GM23338 (cell line): ENCODE results near the gene TMSB4X. TPM values are rescaled to one million over a fixed set of nuclear protein-coding genes. Genes with fewer than 3 reads are reported as not detected.

ENCODE experiments used
- ATAC-seq: fragments of 200-7000 bp; cut with Tn5 transposase; 3 replicates; pipeline ENCODE4 v1.9.1; 2020
- DNase-seq: peaks from one replicate; pipeline ENCODE4 v3.0.0-alpha.2; 2015; ENCODE audit warnings: low spot score
- H2AFZ ChIP-seq: fragments of 200-600 bp; sonication (generic); 2 replicates; pipeline ENCODE4 v1.8.0; 2016; ENCODE audit warnings: antibody characterized with exemption, mild to moderate bottlenecking, moderate library complexity
- H3F3A ChIP-seq: fragments of 200-600 bp; sonication (generic); replicated peaks from 2 replicates; pipeline ENCODE4 v1.8.0; 2017; ENCODE audit warnings: antibody characterized with exemption, mixed run types, low read depth
- H3K27ac ChIP-seq: fragments of 200-600 bp; sonication (generic); 2 replicates; pipeline ENCODE4 v1.6.1; 2016; ENCODE audit warnings: low read depth
- H3K27me3 ChIP-seq: fragments of 200-600 bp; sonication (generic); 2 replicates; pipeline ENCODE4 v1.8.0; 2016; ENCODE audit warnings: mild to moderate bottlenecking, mixed run types, moderate library complexity; ENCODE audit not compliant: insufficient read depth
- H3K36me3 ChIP-seq: fragments of 200-600 bp; sonication (generic); 2 replicates; pipeline ENCODE4 v1.8.0; 2016; ENCODE audit warnings: mild to moderate bottlenecking; ENCODE audit not compliant: insufficient read depth
- H3K4me1 ChIP-seq: fragments of 200-600 bp; sonication (generic); 2 replicates; pipeline ENCODE4 v1.8.0; 2016; ENCODE audit warnings: mild to moderate bottlenecking, moderate library complexity; ENCODE audit not compliant: insufficient read depth
- H3K4me2 ChIP-seq: fragments of 200-600 bp; sonication (generic); 2 replicates; pipeline ENCODE4 v1.7.1; 2017; ENCODE audit warnings: mixed run types
- H3K4me3 ChIP-seq: fragments of 200-600 bp; sonication (generic); 2 replicates; pipeline ENCODE4 v1.6.1; 2016; ENCODE audit warnings: mixed run types
- H3K79me2 ChIP-seq: fragments of 200-600 bp; sonication (generic); replicated peaks from 2 replicates; pipeline ENCODE4 v1.8.0; 2017; ENCODE audit warnings: mild to moderate bottlenecking; ENCODE audit not compliant: insufficient read depth
- H3K9me2 ChIP-seq: fragments of 200-600 bp; sonication (generic); 2 replicates; pipeline ENCODE4 v1.8.0; 2017; ENCODE audit not compliant: insufficient read depth
- H4K20me1 ChIP-seq: fragments of 200-600 bp; sonication (generic); replicated peaks from 2 replicates; pipeline ENCODE4 v1.8.0; 2017; ENCODE audit warnings: mild to moderate bottlenecking; ENCODE audit not compliant: insufficient read depth
- H3K27ac Mint-ChIP-seq: 2 replicates; pipeline ENCODE4 v1.8.0; 2020; ENCODE audit warnings: inconsistent platforms, mild to moderate bottlenecking, moderate library complexity, mixed read lengths
- H3K27me3 Mint-ChIP-seq: 3 replicates; pipeline ENCODE4 v1.8.0; 2022; ENCODE audit warnings: low read depth, mild to moderate bottlenecking, moderate library complexity, mixed read lengths, inconsistent platforms; ENCODE audit not compliant: insufficient read depth, poor library complexity
- H3K36me3 Mint-ChIP-seq: 3 replicates; pipeline ENCODE4 v1.8.0; 2021; ENCODE audit warnings: low read depth, mild to moderate bottlenecking, inconsistent platforms, moderate library complexity, mixed read lengths
- H3K4me1 Mint-ChIP-seq: 3 replicates; pipeline ENCODE4 v1.8.0; 2020; ENCODE audit warnings: mild to moderate bottlenecking, inconsistent platforms, mixed read lengths
- H3K4me3 Mint-ChIP-seq: 3 replicates; pipeline ENCODE4 v1.8.0; 2021; ENCODE audit warnings: moderate library complexity, mild to moderate bottlenecking, inconsistent platforms, mixed read lengths
- H3K9me3 Mint-ChIP-seq: 3 replicates; pipeline ENCODE4 v1.8.0; 2020; ENCODE audit warnings: moderate library complexity, mild to moderate bottlenecking, inconsistent platforms, mixed read lengths
- CREB1 ChIP-seq: fragments of 250-450 bp; sonication (Bioruptor Pico); IDR thresholded peaks from 2 replicates; pipeline ENCODE4 v1.5.0; 2020; ENCODE audit warnings: low read depth, mild to moderate bottlenecking, moderate library complexity
- CTCF ChIP-seq, 2 experiments: fragments of 200-600 bp in 1 of 2; sonication (generic) in 1 of 2; conservative IDR thresholded peaks; 2 replicates each; pipeline versions ENCODE4 v1.5.1 to v1.6.1; 2016 to 2017; ENCODE audit warnings: antibody characterized with exemption in 2 of 2, low read depth in 2 of 2, mild to moderate bottlenecking in 2 of 2, moderate library complexity in 1 of 2
- ETS1 ChIP-seq: IDR thresholded peaks from 2 replicates; pipeline ENCODE4 v1.6.1; 2016; ENCODE audit warnings: antibody characterized with exemption
- EZH2 ChIP-seq: fragments of 200-600 bp; sonication (generic); IDR thresholded peaks from one replicate; pipeline ENCODE4 v1.8.0; 2017; ENCODE audit warnings: antibody characterized with exemption, mild to moderate bottlenecking, low read depth; ENCODE audit not compliant: unreplicated experiment
- EZH2phosphoT487 ChIP-seq: fragments of 200-600 bp; sonication (generic); IDR thresholded peaks from one replicate; pipeline ENCODE4 v1.8.1; 2018; ENCODE audit warnings: antibody characterized with exemption; ENCODE audit not compliant: unreplicated experiment
- JUNB ChIP-seq: IDR thresholded peaks from one replicate; pipeline ENCODE4 v1.6.1; 2016; ENCODE audit warnings: antibody characterized with exemption; ENCODE audit not compliant: unreplicated experiment
- NANOG ChIP-seq: IDR thresholded peaks from 2 replicates; pipeline ENCODE4 v1.6.1; 2016; ENCODE audit warnings: antibody characterized with exemption, borderline replicate concordance
- POLR2AphosphoS5 ChIP-seq: IDR thresholded peaks from 2 replicates; pipeline ENCODE4 v1.6.1; 2016; ENCODE audit warnings: antibody characterized with exemption, low read depth
- REST ChIP-seq: IDR thresholded peaks from one replicate; pipeline ENCODE4 v1.6.1; 2018; ENCODE audit warnings: antibody characterized with exemption; ENCODE audit not compliant: unreplicated experiment
- STAT1 ChIP-seq: IDR thresholded peaks from one replicate; pipeline ENCODE4 v1.6.1; 2016; ENCODE audit warnings: antibody characterized with exemption; ENCODE audit not compliant: unreplicated experiment
- ZNF114 ChIP-seq: fragments of 250-450 bp; sonication (Bioruptor Pico); IDR thresholded peaks from 2 replicates; pipeline ENCODE4 v1.5.0; 2020; ENCODE audit warnings: mild to moderate bottlenecking, moderate library complexity
- ZNF331 ChIP-seq: fragments of 250-450 bp; sonication (Bioruptor Pico); IDR thresholded peaks from 2 replicates; pipeline ENCODE4 v1.5.0; 2020; ENCODE audit warnings: low read depth, mild to moderate bottlenecking, moderate library complexity
- polyA plus RNA-seq: library from polyadenylated mRNA; unstranded; fragments of >200 nt; fragmentation: Nextera tagmentation; extraction: Ambion mirVana; gene quantifications from 2 replicates; pipeline ENCODE4 v1.2.1, GENCODE V29; 2016
- total RNA-seq: library from RNA; depleted of rRNA; stranded (reverse); fragments of >200 nt; shearing (Covaris generic); gene quantifications from 2 replicates; pipeline ENCODE4 v1.2.3, GENCODE V29; 2014

The TMSB4X gene
- total and polyA plus RNA-seq, 2 experiments from 2014 or later, result 999 to 6,191 TPM

GRCh38 chrX:12949205-12949926, 25.5 kb upstream of the TMSB4X start:
- Histone ChIP-seq H3F3A (no peaks in the 10 kb centered on the region), H2AFZ (no peak overlapping the region), H3K27me3 (no peaks in the 10 kb centered on the region), H3K4me3 (no peak overlapping the region), H3K27ac (no peak overlapping the region), H3K4me2 (no peak overlapping the region), H3K36me3 (no peaks in the 10 kb centered on the region), H3K9me2 (no peaks in the 10 kb centered on the region), H4K20me1 (no peaks in the 10 kb centered on the region), H3K79me2 (no peaks in the 10 kb centered on the region), H3K4me1 (peaks cover 5% of the 10 kb centered on the region; the same call in 1 of the 2 replicates)
- Mint-ChIP-seq H3K27me3 (peaks cover 2% of the 10 kb centered on the region), H3K4me3 (no peak overlapping the region), H3K4me1 (peaks cover 13% of the 10 kb centered on the region), H3K36me3 (no peaks in the 10 kb centered on the region; the same call in 2 of the 3 replicates), H3K9me3 (no peaks in the 10 kb centered on the region; the same call in 2 of the 3 replicates), H3K27ac (no peak overlapping the region)
- TF ChIP-seq CREB1 (CRISPR knock-in tag) (no peak), POLR2AphosphoS5 (no peak), ZNF331 (no peak), EZH2 (no peak), EZH2phosphoT487 (no peak), NANOG (no peak), CTCF (conservative IDR thresholded peaks at IDR 0.05; ENCODE audit: low read depth in 2 of 2) (no peak)
- no peak for DNase-seq
- no peak for ATAC-seq

GRCh38 chrX:12949927-12950656, 24.8 kb upstream of the TMSB4X start:
- no peaks in the 10 kb centered on the region for H3K27me3 ChIP-seq
- H3K79me2 ChIP-seq, result no peaks in the 10 kb centered on the region
- no peak overlapping the region for H3K27ac ChIP-seq
- no peaks in the 10 kb centered on the region for H3K9me2 ChIP-seq
- H3K4me2 ChIP-seq, result no peak overlapping the region
- H3F3A ChIP-seq, result no peaks in the 10 kb centered on the region
- no peak for ATAC-seq
- Mint-ChIP-seq H3K9me3 (no peaks in the 10 kb centered on the region; the same call in 2 of the 3 replicates), H3K4me3 (no peak overlapping the region), H3K27me3 (peaks cover 2% of the 10 kb centered on the region), H3K4me1 (peaks cover 12% of the 10 kb centered on the region), H3K36me3 (no peaks in the 10 kb centered on the region; the same call in 2 of the 3 replicates), H3K27ac (no peak overlapping the region)
- peaks cover 5% of the 10 kb centered on the region; the same call in 1 of the 2 replicates for H3K4me1 ChIP-seq
- no peak for DNase-seq
- H4K20me1 ChIP-seq, result no peaks in the 10 kb centered on the region
- no peak overlapping the region for H2AFZ ChIP-seq
- no peaks in the 10 kb centered on the region for H3K36me3 ChIP-seq
- H3K4me3 ChIP-seq, result no peak overlapping the region
- TF ChIP-seq CTCF (conservative IDR thresholded peaks at IDR 0.05; ENCODE audit: low read depth in 2 of 2) (no peak), STAT1 (no peak), JUNB (no peak), REST (no peak), POLR2AphosphoS5 (no peak), ETS1 (no peak), NANOG (no peak), ZNF331 (no peak), CREB1 (CRISPR knock-in tag) (no peak), EZH2phosphoT487 (no peak), ZNF114 (CRISPR knock-in tag) (no peak), EZH2 (no peak)
